PC-3 (cell line): ENCODE measurements around the gene TCF12. TPM values are rescaled to one million over a fixed set of nuclear protein-coding genes. Genes with fewer than 3 reads are reported as not detected.

Experiments
- ATAC-seq: fragments of 200-7000 bp; cut with Tn5 transposase; 2 replicates; pipeline ENCODE4 v1.9.1; 2020; ENCODE audit warnings: mild to moderate bottlenecking, moderate library complexity
- BruUV-seq: library from RNA; stranded (reverse); fragments of 400-500 nt; replicated peaks from 2 replicates; lab custom pipeline; 2021; lab: Mats Ljungman, UMichigan
- CTCF ChIA-PET: fragments of 300-600 bp; sonication (Branson Sonifier 250); formaldehyde crosslinking; loops from one replicate; lab custom pipeline; 2022; ENCODE audit warnings: antibody characterized with exemption; lab: Charles Lee
- POLR2A ChIA-PET: fragments of 300-600 bp; sonication (Branson Sonifier 250); formaldehyde crosslinking; loops from one replicate; lab custom pipeline; 2022; ENCODE audit warnings: antibody characterized with exemption; ENCODE audit not compliant: unreplicated experiment; lab: Charles Lee
- DNase-seq: peaks from one replicate; pipeline ENCODE4 v3.0.0-alpha.2; 2015
- H2AFZ ChIP-seq: fragments of 300-600 bp; sonication (generic); 2 replicates; pipeline ENCODE4 v1.6.0; 2016; ENCODE audit warnings: antibody characterized with exemption, low read length
- H3F3A ChIP-seq: fragments of 300-600 bp; sonication (generic); one replicate; pipeline ENCODE4 v1.6.0; 2017; ENCODE audit warnings: antibody characterized with exemption, low read length, control low read depth, mild to moderate bottlenecking; ENCODE audit not compliant: unreplicated experiment
- H3K27ac ChIP-seq: fragments of 300-600 bp; sonication (generic); 2 replicates; pipeline ENCODE4 v1.5.1; 2016; ENCODE audit warnings: mild to moderate bottlenecking, low read length
- H3K27me3 ChIP-seq: fragments of 300-600 bp; sonication (generic); 2 replicates; pipeline ENCODE4 v1.6.1; 2016; ENCODE audit warnings: low read length, mixed read lengths
- H3K36me3 ChIP-seq: fragments of 300-600 bp; sonication (generic); 2 replicates; pipeline ENCODE4 v1.6.1; 2016; ENCODE audit warnings: low read depth, mixed run types, low read length, mixed read lengths
- H3K4me1 ChIP-seq: fragments of 300-600 bp; sonication (generic); 2 replicates; pipeline ENCODE4 v1.5.1; 2016; ENCODE audit warnings: low read length; ENCODE audit not compliant: insufficient read depth
- H3K4me2 ChIP-seq: fragments of 300-600 bp; sonication (generic); 2 replicates; pipeline ENCODE4 v1.6.0; 2016; ENCODE audit warnings: low read length
- H3K4me3 ChIP-seq: fragments of 300-600 bp; sonication (generic); 2 replicates; pipeline ENCODE4 v1.5.1; 2016; ENCODE audit warnings: mild to moderate bottlenecking, low read length, mixed read lengths
- H3K79me2 ChIP-seq: fragments of 300-600 bp; sonication (generic); 2 replicates; pipeline ENCODE4 v1.6.1; 2017; ENCODE audit warnings: low read length, mixed read lengths
- H3K9ac ChIP-seq: fragments of 300-600 bp; sonication (generic); 2 replicates; pipeline ENCODE4 v1.6.0; 2016; ENCODE audit warnings: mild to moderate bottlenecking, low read length
- H3K9me2 ChIP-seq: fragments of 300-600 bp; sonication (generic); replicated peaks from 2 replicates; pipeline ENCODE4 v1.6.1; 2016; ENCODE audit warnings: mixed run types, low read length, mixed read lengths
- H3K9me3 ChIP-seq: fragments of 300-600 bp; sonication (generic); 2 replicates; pipeline ENCODE4 v1.6.1; 2016; ENCODE audit warnings: low read length, mixed read lengths
- H4K20me1 ChIP-seq: fragments of 300-600 bp; sonication (generic); 2 replicates; pipeline ENCODE4 v1.6.1; 2016; ENCODE audit warnings: low read length, mixed read lengths
- CTCF ChIP-seq: fragments of 300-600 bp; sonication (generic); conservative IDR thresholded peaks from 2 replicates; pipeline ENCODE4 v1.5.1; 2017; ENCODE audit warnings: antibody characterized with exemption, low read depth, mild to moderate bottlenecking, low read length
- EZH2 ChIP-seq: fragments of 300-600 bp; sonication (generic); IDR thresholded peaks from one replicate; pipeline ENCODE4 v1.6.1; 2017; ENCODE audit warnings: antibody characterized with exemption, mild to moderate bottlenecking, low read length; ENCODE audit not compliant: unreplicated experiment
- EZH2phosphoT487 ChIP-seq: fragments of 300-600 bp; sonication (generic); IDR thresholded peaks from 2 replicates; pipeline ENCODE4 v1.6.1; 2018; ENCODE audit warnings: mild to moderate bottlenecking, antibody characterized with exemption, low read length, borderline replicate concordance
- intact Hi-C: fragments of 100-400 bp; cut with micrococcal nuclease; formaldehyde crosslinking; loops from 2 replicates; pipeline ENCODE4 v1.9.0; 2023
- total RNA-seq: library from RNA; depleted of rRNA; stranded (reverse); fragments of >200 nt; gene quantifications from 2 replicates; pipeline ENCODE4 v1.2.3, GENCODE V29; 2014

The TCF12 gene
- total RNA-seq, 1 experiment from 2014 or later: 103 TPM

GRCh38 chr15:57056357-57056756 is 137.9 kb downstream of the TCF12 start:
- H3K4me2 ChIP-seq: no peak overlapping the region
- H2AFZ ChIP-seq: no peak overlapping the region
- no peaks in the 10 kb centered on the region for H4K20me1 ChIP-seq
- H3K79me2 ChIP-seq: peaks cover 47% of the 10 kb centered on the region
- H3K9me2 ChIP-seq: no peaks in the 10 kb centered on the region
- no peak for TF ChIP-seq CTCF
- TF ChIP-seq EZH2: no peak
- TF ChIP-seq EZH2phosphoT487: no peak
- POLR2A ChIA-PET: no interaction called here
- H3K36me3 ChIP-seq: no peaks in the 10 kb centered on the region
- intact Hi-C loops: no loop called here
- ATAC-seq: no peak
- CTCF ChIA-PET: no interaction called here
- no peaks in the 10 kb centered on the region for H3K9me3 ChIP-seq
- no peak overlapping the region for H3K27ac ChIP-seq
- no peak for DNase-seq
- H3K4me1 ChIP-seq: peaks cover 23% of the 10 kb centered on the region
- no peak overlapping the region for H3K9ac ChIP-seq
- no peaks in the 10 kb centered on the region for H3F3A ChIP-seq
- no TSS peak for BruUV-seq
- H3K4me3 ChIP-seq: no peak overlapping the region
- no peaks in the 10 kb centered on the region for H3K27me3 ChIP-seq

GRCh38 chr15:57057134-57057930 is 138.9 kb downstream of the TCF12 start:
- ChIA-PET POLR2A (no interaction called here), CTCF (no interaction called here)
- Histone ChIP-seq H3K27ac (no peak overlapping the region), H3K4me2 (no peak overlapping the region), H3K36me3 (no peaks in the 10 kb centered on the region), H4K20me1 (no peaks in the 10 kb centered on the region), H3K9me3 (no peaks in the 10 kb centered on the region), H3K27me3 (no peaks in the 10 kb centered on the region), H3K4me3 (no peak overlapping the region), H3K9ac (no peak overlapping the region), H3K9me2 (no peaks in the 10 kb centered on the region), H2AFZ (no peak overlapping the region), H3K79me2 (peaks cover 50% of the 10 kb centered on the region), H3F3A (no peaks in the 10 kb centered on the region), H3K4me1 (peaks cover 31% of the 10 kb centered on the region)
- DNase-seq (no peak), ATAC-seq (no peak)
- no peak for TF ChIP-seq EZH2phosphoT487
- no peak for TF ChIP-seq EZH2
- BruUV-seq: no TSS peak
- intact Hi-C loops: no loop called here

- H3K79me2 ChIP-seq: peaks cover 47% of the 10 kb centered on the region
These were observed 140.7 kb downstream of the TCF12 start for GRCh38 chr15:57059026-57059660.

More at GRCh38 chr15:57059026-57059660, 140.7 kb downstream of the TCF12 start:
- no peak for DNase-seq
- ATAC-seq: no peak
- H3K4me1 ChIP-seq: peaks cover 40% of the 10 kb centered on the region
- no peak overlapping the region for H3K4me3 ChIP-seq
- no peak overlapping the region for H2AFZ ChIP-seq
- H3K27me3 ChIP-seq: no peaks in the 10 kb centered on the region
- H3K4me2 ChIP-seq: no peak overlapping the region
- no peaks in the 10 kb centered on the region for H3K36me3 ChIP-seq
- no TSS peak for BruUV-seq
- ChIA-PET CTCF (no interaction called here), POLR2A (no interaction called here)
- no peak overlapping the region for H3K9ac ChIP-seq
- TF ChIP-seq EZH2 (no peak), EZH2phosphoT487 (no peak), CTCF (no peak)
- no peaks in the 10 kb centered on the region for H3K9me2 ChIP-seq
- H3K27ac ChIP-seq: no peak overlapping the region
- no peaks in the 10 kb centered on the region for H4K20me1 ChIP-seq
- no peaks in the 10 kb centered on the region for H3F3A ChIP-seq
- H3K9me3 ChIP-seq: no peaks in the 10 kb centered on the region
- intact Hi-C loops: no loop called here
